Transverse colon (tissue), 4 donors: Measurements from ENCODE around the gene NFE2. TPM values are rescaled to one million over a fixed set of nuclear protein-coding genes. Genes with fewer than 3 reads are reported as not detected.

Experiments
- DNase-seq: peaks from one replicate; pipeline ENCODE4 v3.0.0-alpha.2; 2019
- H3K27ac ChIP-seq, 4 donors: fragments of 200-600 bp; sonication (generic); 2 replicates each; pipeline ENCODE4 v1.5.1; 2016 to 2018; ENCODE audit warnings: inconsistent platforms in 4 of 4
- H3K27me3 ChIP-seq: fragments of 200-600 bp; sonication (generic); 2 replicates; pipeline ENCODE4 v1.5.1; 2017; ENCODE audit warnings: inconsistent platforms
- H3K36me3 ChIP-seq, 4 donors: fragments of 200-600 bp; sonication (generic); 2 replicates each; pipeline ENCODE4 v1.5.1; 2017 to 2019; ENCODE audit warnings: inconsistent platforms in 4 of 4
- H3K4me1 ChIP-seq, 4 donors: fragments of 200-600 bp; sonication (generic); 2 replicates each; pipeline ENCODE4 v1.5.1; 2017 to 2020; ENCODE audit warnings: inconsistent platforms in 4 of 4
- H3K4me3 ChIP-seq, 4 donors: fragments of 200-600 bp; sonication (generic); 1 replicate in 1 of 4; 2 replicates in 3 of 4; pipeline versions ENCODE4 v1.5.1 to v1.6.1; 2017 to 2019; ENCODE audit warnings: inconsistent platforms in 4 of 4
- H3K9me3 ChIP-seq, 2 donors: fragments of 200-600 bp; sonication (generic); 2 replicates each; pipeline ENCODE4 v1.5.1; 2017 to 2019; ENCODE audit warnings: inconsistent platforms in 2 of 2
- CTCF ChIP-seq, 5 experiments: fragments of 200-600 bp in 3 of 5; fragments of 450-650 bp in 2 of 5; sonication (generic) in 3 of 5; IDR thresholded peaks; 1 replicate in 2 of 5; 2 replicates in 3 of 5; pipeline ENCODE4 v1.5.1; 2016 to 2017; ENCODE audit warnings: antibody characterized with exemption in 5 of 5, inconsistent platforms in 3 of 5, mild to moderate bottlenecking in 2 of 5, moderate library complexity in 1 of 5
- EP300 ChIP-seq: sonication (generic); formaldehyde crosslinking; IDR thresholded peaks from one replicate; pipeline ENCODE4 v1.6.1; 2017; ENCODE audit warnings: antibody characterized with exemption, low read depth
- POLR2A ChIP-seq: fragments of 450-650 bp; IDR thresholded peaks from one replicate; pipeline ENCODE4 v1.6.1; 2016; ENCODE audit warnings: antibody characterized with exemption, mild to moderate bottlenecking, moderate library complexity
- POLR2AphosphoS5 ChIP-seq, 3 donors: sonication (generic); formaldehyde crosslinking; IDR thresholded peaks; one replicate each; pipeline ENCODE4 v1.6.1; 2016; ENCODE audit warnings: antibody characterized with exemption in 3 of 3
- WGBS, 2 donors: methylation state at CpG; one replicate each; pipeline ENCODE4 v1.1.5; 2018; ENCODE audit warnings: low coverage in 1 of 2; 5-methylcytosine and 5-hydroxymethylcytosine counted together
- in situ Hi-C, 4 donors: fragments of 200-750 bp; cut with MboI; loops; one replicate each; pipeline versions ENCODE4 v1.15.0 to v1.15.1; 2017; ENCODE audit warnings: low sequenced_read_pairs in 3 of 4, low pct_ligation_motif_present in 1 of 4, low pct_unique_long_range_greater_than_20kb in 1 of 4
- intact Hi-C: fragments of 100-400 bp; cut with DNase I; formaldehyde crosslinking; loops from one replicate; pipeline ENCODE4 v1.15.1; 2023; ENCODE audit warnings: low total_unique reads
- total RNA-seq, 4 donors: library from RNA; depleted of rRNA; stranded (reverse); fragments of >200 nt; gene quantifications; one replicate each; pipeline ENCODE4 v1.1.0, GENCODE V29; 2016

The NFE2 gene
- total RNA-seq, 4 donors from 2014 or later, result not detected

DNA sequence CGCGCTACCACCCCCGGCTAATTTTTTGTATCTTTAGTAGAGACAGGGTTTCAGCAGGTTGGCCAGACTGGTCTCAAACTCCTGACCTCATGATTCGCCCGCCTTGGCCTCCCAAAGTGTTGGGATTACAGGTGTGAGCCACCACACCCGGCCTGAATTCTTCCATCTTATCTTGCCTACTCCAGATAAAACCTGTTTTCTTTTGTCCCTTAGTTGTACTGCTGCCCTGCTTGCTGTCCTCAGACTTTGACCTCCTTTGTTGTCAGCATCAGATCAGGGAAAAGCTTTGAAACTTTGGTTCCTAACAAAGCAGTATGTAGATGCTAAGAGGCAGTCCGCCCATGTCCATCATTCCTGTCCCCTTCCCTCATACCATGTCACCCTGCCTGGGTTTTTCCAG lies 40.0 kb upstream of the NFE2 start:
- in situ Hi-C loops (no loop called here), intact Hi-C loops (no loop called here)
- Histone ChIP-seq H3K4me3 (no peak overlapping the region), H3K4me1 (peaks cover 10 to 37% (median 27%) of the 10 kb centered on the region in 4 donors), H3K9me3 (no peaks in the 10 kb centered on the region), H3K36me3 (peaks cover 1 to 48% (median 22%) of the 10 kb centered on the region in 4 donors), H3K27me3 (no peaks in the 10 kb centered on the region), H3K27ac (no peak overlapping the region)
- 92 to 96% methylated on average over 4 to 7 of the region's 7 CpGs for WGBS, 2 donors
- no peak for DNase-seq
- TF ChIP-seq POLR2AphosphoS5 (IDR thresholded peaks at IDR 0.05) (no peak), EP300 (no peak)

DNA sequence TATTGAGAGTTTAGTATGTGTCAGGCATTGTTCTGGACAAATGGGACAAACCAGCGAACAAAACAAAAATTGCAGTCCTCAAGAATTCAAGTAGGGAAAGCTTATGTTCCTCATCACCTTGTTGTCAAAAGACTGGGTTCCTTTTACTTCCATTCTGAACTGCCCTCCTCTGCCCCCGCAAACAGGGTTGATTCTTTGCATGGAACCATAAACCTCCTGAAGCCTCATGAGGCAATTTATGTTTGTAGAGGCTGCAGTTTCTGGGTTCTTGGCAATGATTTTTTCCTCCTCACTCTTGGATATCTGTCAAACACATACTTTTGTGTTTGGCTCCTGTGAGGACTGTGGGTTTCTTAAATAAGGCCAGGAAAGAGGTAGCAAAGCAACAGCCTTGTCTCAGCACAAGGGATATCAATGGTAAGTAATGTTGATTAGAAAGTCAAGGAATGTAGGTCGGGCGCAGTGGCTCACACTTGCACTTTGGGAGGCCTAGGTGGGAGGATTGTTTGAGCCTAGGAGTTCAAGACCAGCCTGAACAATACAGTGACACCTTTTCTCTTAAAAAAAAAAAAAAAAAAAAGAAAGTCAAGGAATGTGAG lies 38.0 kb upstream of the NFE2 start:
- H3K9me3 ChIP-seq, result no peaks in the 10 kb centered on the region
- H3K36me3 ChIP-seq, result peaks cover 0 to 28% (median 10%) of the 10 kb centered on the region in 4 donors
- TF ChIP-seq EP300 (no peak), POLR2A (no peak), POLR2AphosphoS5 (IDR thresholded peaks at IDR 0.05) (no peak), CTCF (IDR thresholded peaks at IDR 0.05) (no peak)
- H3K4me3 ChIP-seq, result no peak overlapping the region
- peak overlapping the region in 3 of 4 donors; percentile 58 to 68 (median 64) for H3K27ac ChIP-seq
- DNase-seq, result no peak
- 77 to 89% methylated on average over 1 to 4 of the region's 4 CpGs for WGBS, 2 donors
- H3K27me3 ChIP-seq, result no peaks in the 10 kb centered on the region
- peaks cover 10 to 48% (median 27%) of the 10 kb centered on the region in 4 donors for H3K4me1 ChIP-seq
- in situ Hi-C loops, result no loop called here
- intact Hi-C loops, result no loop called here

DNA sequence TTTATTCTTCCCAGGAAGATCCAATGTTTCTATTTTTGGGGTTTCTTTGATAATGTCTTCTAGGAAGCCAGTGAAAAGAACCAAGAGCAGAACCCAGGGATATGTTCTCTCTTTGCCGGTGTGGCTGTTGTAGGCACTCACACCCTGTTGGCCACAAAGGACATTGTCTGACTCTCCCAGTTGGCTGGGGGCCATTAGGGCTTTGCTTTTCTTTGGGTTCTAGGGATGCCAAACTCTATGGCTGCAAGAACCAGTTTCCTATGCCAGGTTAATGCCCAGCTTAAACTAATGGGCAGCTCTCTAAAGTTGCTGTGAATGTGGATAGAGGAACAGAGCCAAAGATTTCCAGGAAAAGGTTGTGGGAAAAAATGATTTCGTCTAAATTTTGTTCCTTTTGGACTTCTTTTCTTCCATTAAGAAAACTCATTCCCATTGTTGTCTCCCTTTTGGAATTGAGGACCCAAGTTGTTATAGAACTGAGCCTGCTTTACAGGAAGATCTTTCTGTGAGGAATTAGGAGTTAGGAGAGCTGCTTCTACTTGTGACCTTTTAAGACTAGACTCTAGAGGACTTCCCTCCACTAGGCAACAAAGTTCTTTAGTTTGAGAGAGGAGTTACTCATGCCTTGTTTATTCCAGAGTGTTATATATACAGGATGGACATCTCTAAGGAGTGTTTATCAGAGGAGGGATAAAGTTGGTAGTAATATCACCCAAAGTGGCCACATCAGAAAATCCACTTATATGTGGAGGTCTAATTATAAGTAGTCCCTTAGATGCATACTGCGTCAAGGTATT lies 37.2 kb upstream of the NFE2 start:
- H3K27me3 ChIP-seq, result no peaks in the 10 kb centered on the region
- H3K9me3 ChIP-seq, result no peaks in the 10 kb centered on the region
- DNase-seq, result no peak
- H3K27ac ChIP-seq, result peak overlapping the region; percentile 40 to 68 (median 61)
- no peak overlapping the region for H3K4me3 ChIP-seq
- H3K36me3 ChIP-seq, result peaks cover 0 to 21% (median 5%) of the 10 kb centered on the region in 4 donors
- in situ Hi-C loops (no loop called here), intact Hi-C loops (no loop called here)
- 65 to 68% methylated on average over 3 of the region's 3 CpGs for WGBS, 2 donors
- TF ChIP-seq EP300, result no peak
- no peak for TF ChIP-seq POLR2A
- no peak for TF ChIP-seq POLR2AphosphoS5 (IDR thresholded peaks at IDR 0.05)
- no peak for TF ChIP-seq CTCF (IDR thresholded peaks at IDR 0.05)
- peaks cover 10 to 48% (median 27%) of the 10 kb centered on the region in 4 donors for H3K4me1 ChIP-seq

GRCh38 chr12:54337280-54337842 lies 36.5 kb upstream of the NFE2 start:
- TF ChIP-seq POLR2A, result no peak
- no peak for TF ChIP-seq POLR2AphosphoS5 (IDR thresholded peaks at IDR 0.05)
- TF ChIP-seq CTCF (IDR thresholded peaks at IDR 0.05), result peak in 1 of 5 experiments; percentile 1
- TF ChIP-seq EP300, result no peak
- Histone ChIP-seq H3K27ac (peak overlapping the region; percentile 40 to 68 (median 61)), H3K36me3 (peaks cover 0 to 14% (median 2%) of the 10 kb centered on the region in 4 donors), H3K4me3 (no peak overlapping the region), H3K9me3 (no peaks in the 10 kb centered on the region), H3K27me3 (no peaks in the 10 kb centered on the region), H3K4me1 (peaks cover 10 to 48% (median 27%) of the 10 kb centered on the region in 4 donors)
- DNase-seq, result no peak
- WGBS, 2 donors, result 58 to 67% methylated on average over 2 to 3 of the region's 3 CpGs
- in situ Hi-C loops (no loop called here), intact Hi-C loops (no loop called here)
